ENCODE measurements around the gene CD6. TPM values are rescaled to one million over a fixed set of nuclear protein-coding genes. Genes with fewer than 3 reads are reported as not detected.

The CD6 gene
- total RNA-seq, 1 experiment from 2014 or later, result not detected

DNA sequence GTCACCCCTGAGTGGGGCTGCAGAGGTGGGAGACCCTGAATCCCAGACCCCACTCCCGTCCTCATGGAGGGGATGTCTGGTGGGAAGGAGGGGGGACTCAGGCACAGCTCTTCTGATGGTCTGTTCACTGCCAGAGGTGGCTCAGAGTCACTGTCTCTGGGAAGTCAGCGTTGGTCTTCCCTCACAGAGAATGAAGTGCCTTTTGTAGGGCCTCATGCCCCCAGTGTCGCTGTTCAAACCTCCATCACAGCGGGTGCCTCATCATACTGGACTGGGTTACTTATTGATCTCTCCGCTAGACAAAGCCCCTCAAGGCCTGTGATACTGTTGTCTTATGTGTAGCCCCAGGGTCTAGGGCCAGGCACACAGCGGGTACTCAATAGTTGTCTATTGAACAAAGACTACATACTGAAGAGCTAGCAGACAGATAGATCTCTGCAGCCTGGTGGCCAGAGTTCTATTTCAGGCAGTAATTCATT is 41.3 kb downstream of the CD6 start:
- H3K56ac ChIP-seq (ENCODE audit: insufficient read length, low read depth, low read length), result no peak overlapping the region
- H2AFZ ChIP-seq (ENCODE audit: low read length), result no peak overlapping the region
- H3K23me2 ChIP-seq (ENCODE audit: insufficient read length, low read depth, low read length, poor library complexity, severe bottlenecking), result peaks cover 6% of the 10 kb centered on the region
- Mint-ChIP-seq H3K27ac (no peak overlapping the region), H3K36me3 (ENCODE audit: insufficient read depth in 1 of 3, low read depth in 3 of 3) (no peaks in the 10 kb centered on the region), H3K27me3 (ENCODE audit: low read depth) (peaks cover 100% of the 10 kb centered on the region), H3K4me3 (no peak overlapping the region), H3K4me1 (peaks cover 5 to 32% of the 10 kb centered on the region in 2 experiments), H3K9me3 (no peaks in the 10 kb centered on the region)
- H3K18ac ChIP-seq (ENCODE audit: insufficient read length, low read depth, low read length), result no peak overlapping the region
- no peaks in the 10 kb centered on the region for H3K4me1 ChIP-seq (ENCODE audit: insufficient read depth, low read length)
- H3K23ac ChIP-seq (ENCODE audit: insufficient read length, low read depth, low read length), result no peak overlapping the region
- no CpG with 5 or more reads among the region's 6 CpGs for WGBS (ENCODE audit: extremely low coverage, insufficient read length, low lambda C conversion rate)
- TF ChIP-seq CTCF (conservative IDR thresholded peaks at IDR 0.05), result no peak
- no peak overlapping the region for H4K8ac ChIP-seq (replicated peaks; ENCODE audit: insufficient read length, low read depth, low read length)
- H3K27me3 ChIP-seq (ENCODE audit: insufficient read depth, low read length), result peaks cover 31% of the 10 kb centered on the region; the same call in 1 of the 2 replicates
- H2BK15ac ChIP-seq (ENCODE audit: low read depth, low read length), result no peak overlapping the region
- no peak overlapping the region for H2BK5ac ChIP-seq (ENCODE audit: insufficient read length, low read length)
- no peaks in the 10 kb centered on the region for H3K79me2 ChIP-seq (ENCODE audit: insufficient read depth, low read length)
- H3K4me2 ChIP-seq (ENCODE audit: insufficient read depth, insufficient read length, low read length), result no peak overlapping the region
- H3K4ac ChIP-seq (ENCODE audit: low read depth, low read length), result no peak overlapping the region
- H2BK12ac ChIP-seq (ENCODE audit: insufficient read length, low read depth, low read length), result no peak overlapping the region
- H2BK20ac ChIP-seq (ENCODE audit: low read depth, low read length, poor library complexity, severe bottlenecking), result no peak overlapping the region
- no peak for DNase-seq
- H3K9ac ChIP-seq (ENCODE audit: extremely low read depth, insufficient read length, low read length), result no peak overlapping the region
- H3K14ac ChIP-seq (ENCODE audit: insufficient read depth, low read length), result no peak overlapping the region
- no peak overlapping the region for H3K27ac ChIP-seq (ENCODE audit: insufficient read length, low read depth, low read length)
- no peaks in the 10 kb centered on the region for H3K9me3 ChIP-seq (ENCODE audit: control insufficient read depth, low read depth, low read length)
- no peak overlapping the region for H4K5ac ChIP-seq (ENCODE audit: insufficient read length, low read depth, low read length)
- H3T11ph ChIP-seq (ENCODE audit: low read length), result no peak overlapping the region
- H4K20me1 ChIP-seq (ENCODE audit: control insufficient read depth, insufficient read depth, insufficient read length), result peaks cover 2% of the 10 kb centered on the region
- H2BK120ac ChIP-seq (ENCODE audit: low read depth, low read length, poor library complexity, severe bottlenecking), result no peak overlapping the region
- H2AK5ac ChIP-seq (ENCODE audit: insufficient read length, low read length), result no peak overlapping the region
- H3K79me1 ChIP-seq (ENCODE audit: insufficient read depth, low read depth, low read length, poor library complexity, severe bottlenecking), result no peaks in the 10 kb centered on the region
- no peak overlapping the region for H4K91ac ChIP-seq (ENCODE audit: insufficient read length, low read depth, low read length)

All from H9 (cell line).